HG02885 (cell line): ENCODE measurements around the gene EDRF1.

Experiments
- ATAC-seq: cut with Tn5 transposase; IDR thresholded peaks from one replicate; pipeline ENCODE4 v1.9.1; 2021; ENCODE audit warnings: mild to moderate bottlenecking; ENCODE audit not compliant: unreplicated experiment, poor library complexity

Gene EDRF1

GRCh38 chr10:125757742-125758141 is 38.2 kb downstream of the EDRF1 start:
- no peak for ATAC-seq

- ATAC-seq: no peak
Observed at GRCh38 chr10:125761961-125762360, 42.5 kb downstream of the EDRF1 start.

- no peak for ATAC-seq
Observed at GRCh38 chr10:125762692-125763648, 43.5 kb downstream of the EDRF1 start.

- no peak for ATAC-seq
Observed at GRCh38 chr10:125765835-125766234, 46.3 kb downstream of the EDRF1 start.

- ATAC-seq: no peak
Observed at GRCh38 chr10:125766511-125766910, 47.0 kb downstream of the EDRF1 start.

- no peak for ATAC-seq
Observed at GRCh38 chr10:125768219-125768855, 48.8 kb downstream of the EDRF1 start.

- ATAC-seq: no peak
Observed at GRCh38 chr10:125769175-125769574, 49.7 kb downstream of the EDRF1 start.

GRCh38 chr10:125770844-125771243 is 51.3 kb downstream of the EDRF1 start:
- ATAC-seq: no peak

- no peak for ATAC-seq
Observed at GRCh38 chr10:125772112-125772863, 52.8 kb downstream of the EDRF1 start.

GRCh38 chr10:125772864-125773180 is 53.3 kb downstream of the EDRF1 start:
- no peak for ATAC-seq

- ATAC-seq: no peak
Observed at GRCh38 chr10:125773687-125774543, 54.4 kb downstream of the EDRF1 start.

GRCh38 chr10:125774581-125775191 is 55.2 kb downstream of the EDRF1 start:
- no peak for ATAC-seq

- no peak for ATAC-seq
Observed at GRCh38 chr10:125775491-125776106, 56.1 kb downstream of the EDRF1 start, which contains the start of gene MMP21. Gene MMP21, minus strand, starts transcription at chr10:125775821. Its CDS starts 0 bp downstream, at chr10:125775821.

GRCh38 chr10:125777806-125778205 is 58.3 kb downstream of the EDRF1 start:
- no peak for ATAC-seq

GRCh38 chr10:125778556-125778955 is 59.0 kb downstream of the EDRF1 start:
- ATAC-seq: no peak

GRCh38 chr10:125779403-125780327 is 60.2 kb downstream of the EDRF1 start:
- ATAC-seq: no peak

GRCh38 chr10:125781374-125781773 is 61.9 kb downstream of the EDRF1 start:
- no peak for ATAC-seq

- no peak for ATAC-seq
Observed at GRCh38 chr10:125782054-125782453, 62.5 kb downstream of the EDRF1 start.
